Sigmoid colon (tissue), 7 donors: ENCODE data around the gene NAALADL2. TPM values are rescaled to one million over a fixed set of nuclear protein-coding genes. Genes with fewer than 3 reads are reported as not detected.
A peak's percentile ranks its signal among the peaks of the same experiment; 100 is the strongest.

ENCODE experiments used
- DNase-seq: peaks from one replicate; pipeline ENCODE4 v3.0.0-alpha.2; 2019
- H3K27ac ChIP-seq, 4 donors: fragments of 200-600 bp; sonication (generic); one replicate each; pipeline ENCODE4 v1.5.1; 2016 to 2019; ENCODE audit warnings: mild to moderate bottlenecking in 1 of 4
- H3K27me3 ChIP-seq, 3 donors: fragments of 200-600 bp; sonication (generic); one replicate each; pipeline ENCODE4 v1.5.1; 2019; ENCODE audit warnings: mild to moderate bottlenecking in 1 of 3
- H3K36me3 ChIP-seq, 4 donors: fragments of 200-600 bp; sonication (generic); one replicate each; pipeline ENCODE4 v1.5.1; 2016 to 2019
- H3K4me1 ChIP-seq, 4 donors: fragments of 200-600 bp; sonication (generic); one replicate each; pipeline ENCODE4 v1.5.1; 2017 to 2019
- H3K4me3 ChIP-seq, 4 donors: fragments of 200-600 bp; sonication (generic); one replicate each; pipeline ENCODE4 v1.5.1; 2017 to 2019; ENCODE audit warnings: mild to moderate bottlenecking in 2 of 4, moderate library complexity in 1 of 4
- H3K9me3 ChIP-seq, 4 donors: fragments of 200-600 bp in 3 of 4; sonication (generic) in 3 of 4; one replicate each; pipeline versions ENCODE4 v1.5.1 to v1.6.1; 2013 to 2019
- EP300 ChIP-seq, 4 donors: sonication (generic); formaldehyde crosslinking; IDR thresholded peaks; one replicate each; pipeline ENCODE4 v1.6.1; 2017; ENCODE audit warnings: antibody characterized with exemption in 4 of 4
- POLR2A ChIP-seq, 2 donors: fragments of 450-650 bp; IDR thresholded peaks; one replicate each; pipeline ENCODE4 v1.6.1; 2016; ENCODE audit warnings: antibody characterized with exemption in 2 of 2, mild to moderate bottlenecking in 2 of 2, moderate library complexity in 2 of 2
- POLR2AphosphoS5 ChIP-seq, 4 donors: sonication (generic); formaldehyde crosslinking; IDR thresholded peaks; one replicate each; pipeline ENCODE4 v1.6.1; 2017; ENCODE audit warnings: antibody characterized with exemption in 4 of 4
- WGBS, 2 donors: extraction: QIAGEN DNeasy Blood & Tissue Kit; methylation state at CpG; one replicate each; pipeline ENCODE4 v1.1.7; 2013; 5-methylcytosine and 5-hydroxymethylcytosine counted together
- intact Hi-C: fragments of 100-400 bp; cut with DNase I; formaldehyde crosslinking; loops from one replicate; pipeline ENCODE4 v1.15.1; 2023
- polyA plus RNA-seq, 3 donors: library from polyadenylated mRNA; stranded (reverse); fragments of 200-250 nt; gene quantifications; one replicate each; pipeline ENCODE4 v1.2.3, GENCODE V29; 2013
- total RNA-seq, 4 donors: library from RNA; depleted of rRNA; stranded (reverse); fragments of >200 nt; gene quantifications; one replicate each; pipeline ENCODE4 v1.1.0, GENCODE V29; 2016
- TF ChIP-seq, protein P1 (sequence below), 4 experiments: fragments of 450-650 bp in 3 of 4; fragments of 200-600 bp in 1 of 4; IDR thresholded peaks; one replicate each; pipeline ENCODE4 v1.5.1; 2016 to 2019; ENCODE audit warnings: antibody characterized with exemption in 4 of 4, mild to moderate bottlenecking in 3 of 4, moderate library complexity in 2 of 4
- donor health status: healthy with polysubstance abuse.
- donor health status: Bipolar disorder and iron deficiency.
- donor health status: healthy.

Gene NAALADL2
- total and polyA plus RNA-seq, 7 donors = 0.46 to 18.5 (median 6.0) TPM

- no peak for DNase-seq
- intact Hi-C loops = no loop called here
- whole genome bisulfite sequencing, 2 donors = 89 to 99% methylated on average over 1 of the region's 1 CpG
- H3K4me1 ChIP-seq = peaks cover 0 to 30% (median 24%) of the 10 kb centered on the region in 4 donors
- H3K4me3 ChIP-seq = no peak overlapping the region
- no peaks in the 10 kb centered on the region for H3K9me3 ChIP-seq
- no peaks in the 10 kb centered on the region for H3K36me3 ChIP-seq
- H3K27me3 ChIP-seq = no peaks in the 10 kb centered on the region
- TF ChIP-seq, protein P1, sequence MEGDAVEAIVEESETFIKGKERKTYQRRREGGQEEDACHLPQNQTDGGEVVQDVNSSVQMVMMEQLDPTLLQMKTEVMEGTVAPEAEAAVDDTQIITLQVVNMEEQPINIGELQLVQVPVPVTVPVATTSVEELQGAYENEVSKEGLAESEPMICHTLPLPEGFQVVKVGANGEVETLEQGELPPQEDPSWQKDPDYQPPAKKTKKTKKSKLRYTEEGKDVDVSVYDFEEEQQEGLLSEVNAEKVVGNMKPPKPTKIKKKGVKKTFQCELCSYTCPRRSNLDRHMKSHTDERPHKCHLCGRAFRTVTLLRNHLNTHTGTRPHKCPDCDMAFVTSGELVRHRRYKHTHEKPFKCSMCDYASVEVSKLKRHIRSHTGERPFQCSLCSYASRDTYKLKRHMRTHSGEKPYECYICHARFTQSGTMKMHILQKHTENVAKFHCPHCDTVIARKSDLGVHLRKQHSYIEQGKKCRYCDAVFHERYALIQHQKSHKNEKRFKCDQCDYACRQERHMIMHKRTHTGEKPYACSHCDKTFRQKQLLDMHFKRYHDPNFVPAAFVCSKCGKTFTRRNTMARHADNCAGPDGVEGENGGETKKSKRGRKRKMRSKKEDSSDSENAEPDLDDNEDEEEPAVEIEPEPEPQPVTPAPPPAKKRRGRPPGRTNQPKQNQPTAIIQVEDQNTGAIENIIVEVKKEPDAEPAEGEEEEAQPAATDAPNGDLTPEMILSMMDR (IDR thresholded peaks at IDR 0.05) = no peak
- TF ChIP-seq POLR2A (IDR thresholded peaks at IDR 0.05) (no peak), POLR2AphosphoS5 (IDR thresholded peaks at IDR 0.05) (no peak)
- no peak overlapping the region for H3K27ac ChIP-seq
Observed at GRCh38 chr3:174960898-174961297, 101.8 kb downstream of the NAALADL2 start.

- TF ChIP-seq POLR2AphosphoS5 (IDR thresholded peaks at IDR 0.05) = no peak
- TF ChIP-seq, protein P1 (IDR thresholded peaks at IDR 0.05) = no peak
- no peak for TF ChIP-seq POLR2A (IDR thresholded peaks at IDR 0.05)
- TF ChIP-seq EP300 (IDR thresholded peaks at IDR 0.05) = no peak
- H3K4me1 ChIP-seq = no peaks in the 10 kb centered on the region
- peaks cover 0 to 6% (median 0%) of the 10 kb centered on the region in 4 donors for H3K9me3 ChIP-seq
- DNase-seq = no peak
- H3K27ac ChIP-seq = no peak overlapping the region
- no peaks in the 10 kb centered on the region for H3K36me3 ChIP-seq
- H3K4me3 ChIP-seq = no peak overlapping the region
- intact Hi-C loops = no loop called here
- WGBS, 2 donors = 94% methylated on average over 5 of the region's 5 CpGs
- no peaks in the 10 kb centered on the region for H3K27me3 ChIP-seq
Observed at GRCh38 chr3:174973465-174973864, 114.3 kb downstream of the NAALADL2 start.

DNA sequence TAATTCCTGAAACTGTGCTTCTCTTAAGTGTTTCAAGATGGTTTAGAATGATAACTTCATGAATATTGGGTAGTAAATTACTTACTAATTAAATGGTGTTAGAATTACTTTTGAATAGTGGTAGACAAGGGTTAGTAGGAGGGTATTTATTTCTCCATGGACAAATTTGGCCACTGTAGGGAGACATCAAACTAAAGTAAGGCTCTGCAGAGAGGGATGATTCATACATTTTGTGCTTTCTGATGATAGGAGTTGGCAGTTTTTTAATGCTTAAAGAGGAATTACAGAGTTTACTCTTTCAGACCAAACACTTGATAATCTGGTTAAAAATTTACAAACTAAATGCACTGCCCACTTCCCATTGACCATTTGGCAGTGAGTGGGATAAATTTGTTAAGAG lies 127.6 kb downstream of the NAALADL2 start:
- Histone ChIP-seq H3K36me3 (no peaks in the 10 kb centered on the region), H3K9me3 (no peaks in the 10 kb centered on the region), H3K27me3 (no peaks in the 10 kb centered on the region), H3K4me3 (no peak overlapping the region), H3K4me1 (no peaks in the 10 kb centered on the region), H3K27ac (no peak overlapping the region)
- no peak for TF ChIP-seq POLR2A (IDR thresholded peaks at IDR 0.05)
- no peak for TF ChIP-seq POLR2AphosphoS5 (IDR thresholded peaks at IDR 0.05)
- TF ChIP-seq EP300 (IDR thresholded peaks at IDR 0.05) = no peak
- TF ChIP-seq, protein P1 (IDR thresholded peaks at IDR 0.05) = no peak
- intact Hi-C loops = no loop called here
- no peak for DNase-seq

- intact Hi-C loops = no loop called here
- TF ChIP-seq, protein P1 (IDR thresholded peaks at IDR 0.05) = no peak
- no peak overlapping the region for H3K27ac ChIP-seq
- H3K27me3 ChIP-seq = no peaks in the 10 kb centered on the region
- no peaks in the 10 kb centered on the region for H3K36me3 ChIP-seq
- no peaks in the 10 kb centered on the region for H3K9me3 ChIP-seq
- WGBS, 2 donors = 94 to 98% methylated on average over 1 of the region's 1 CpG
- H3K4me1 ChIP-seq = peaks cover 0 to 14% (median 11%) of the 10 kb centered on the region in 4 donors
- DNase-seq = no peak
- H3K4me3 ChIP-seq = no peak overlapping the region
Observed at GRCh38 chr3:175001091-175001490, 142.0 kb downstream of the NAALADL2 start.

GRCh38 chr3:175002732-175003143 lies 143.6 kb downstream of the NAALADL2 start:
- 88 to 91% methylated on average over 1 of the region's 1 CpG for WGBS, 2 donors
- Histone ChIP-seq H3K4me3 (no peak overlapping the region), H3K27ac (peak overlapping the region in 1 of 4 donors; percentile 21), H3K9me3 (no peaks in the 10 kb centered on the region), H3K27me3 (no peaks in the 10 kb centered on the region), H3K36me3 (no peaks in the 10 kb centered on the region), H3K4me1 (peaks cover 0 to 14% (median 11%) of the 10 kb centered on the region in 4 donors)
- intact Hi-C loops = no loop called here
- TF ChIP-seq EP300 (IDR thresholded peaks at IDR 0.05) (peak in 1 of 4 donors; percentile 29), POLR2AphosphoS5 (IDR thresholded peaks at IDR 0.05) (peak in 3 of 4 donors; percentile 64 to 83 (median 81)), POLR2A (IDR thresholded peaks at IDR 0.05) (no peak)
- TF ChIP-seq, protein P1 (IDR thresholded peaks at IDR 0.05) = no peak
- DNase-seq = no peak
